Nasal cavity respiratory epithelium epithelial cell of viscerocranial mucosa (primary cell): ENCODE measurements around the gene NIPA2. TPM values are rescaled to one million over a fixed set of nuclear protein-coding genes. Genes with fewer than 3 reads are reported as not detected.

Source experiments
- total RNA-seq: library from RNA; depleted of rRNA; stranded (reverse); fragments of >200 nt; gene quantifications from 2 replicates; pipeline ENCODE4 v1.2.3, GENCODE V29; 2014

Gene NIPA2
- total RNA-seq: 62.5 and 69.7 TPM in 2 replicates

DNA sequence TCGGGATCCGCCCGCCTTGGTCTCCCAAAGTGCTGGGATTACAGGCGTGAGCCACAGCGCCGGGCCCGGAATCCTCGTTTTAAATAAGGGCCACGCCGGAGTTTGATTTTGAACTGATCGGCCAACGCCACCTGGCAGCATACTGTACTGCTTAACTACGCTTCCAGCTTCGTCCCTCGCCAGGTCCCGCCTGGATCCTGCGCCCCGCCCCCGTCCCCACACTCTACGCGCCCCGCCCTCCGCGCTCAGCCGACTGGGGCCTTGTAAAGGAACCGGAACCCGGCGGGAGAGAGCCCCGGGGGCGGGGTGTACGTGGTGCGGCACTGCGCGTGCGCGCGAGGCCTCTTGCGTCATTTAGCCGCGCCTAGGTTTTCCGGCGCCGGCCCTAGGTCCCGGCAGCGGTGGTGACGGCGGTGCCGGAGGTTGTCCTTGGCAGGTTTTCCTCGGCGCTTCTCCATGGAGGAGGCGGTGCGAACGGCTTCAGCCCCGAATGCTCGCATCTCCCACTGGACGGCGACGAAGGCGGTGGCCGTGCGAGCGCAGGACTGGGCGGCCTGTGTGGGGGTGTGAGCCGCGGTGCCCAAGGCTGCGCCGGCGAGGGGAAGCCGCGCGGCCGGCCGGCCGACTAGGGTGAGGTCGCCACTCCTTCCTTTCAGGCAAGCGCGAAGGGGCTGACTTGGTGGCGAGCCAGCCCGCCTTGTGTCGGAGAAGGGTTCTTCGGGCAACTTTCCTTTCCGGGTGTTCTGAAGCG is at the start of gene NIPA2:
NIPA2 (plus strand) TSS at position 375 of the 751 bp plus-strand sequence. CDS start 13,066 bp downstream, outside the sequence.

Other genes starting within 250 kb of the NIPA2 start
- 18.5 and 24.9 TPM in 2 replicates for gene NIPA1, start 52.0 kb upstream of the NIPA2 start, total RNA-seq
- 50.6 and 113 TPM in 2 replicates for gene CYFIP1, start 141.7 kb downstream of the NIPA2 start, total RNA-seq
- gene TUBGCP5, start 200.9 kb downstream of the NIPA2 start, total RNA-seq: 10.3 and 21.1 TPM in 2 replicates